ENCODE results near the gene SH2D5.
"Not testable (repeated sequence)": the region's sequence is repeated elsewhere in the genome, so short reads cannot be mapped to it uniquely, and the experiment has no call there.

SH2D5 gene

GRCh38 chr1:20727746-20728316, 4.7 kb downstream of the SH2D5 start:
- no peak for FAIRE-seq

DNA sequence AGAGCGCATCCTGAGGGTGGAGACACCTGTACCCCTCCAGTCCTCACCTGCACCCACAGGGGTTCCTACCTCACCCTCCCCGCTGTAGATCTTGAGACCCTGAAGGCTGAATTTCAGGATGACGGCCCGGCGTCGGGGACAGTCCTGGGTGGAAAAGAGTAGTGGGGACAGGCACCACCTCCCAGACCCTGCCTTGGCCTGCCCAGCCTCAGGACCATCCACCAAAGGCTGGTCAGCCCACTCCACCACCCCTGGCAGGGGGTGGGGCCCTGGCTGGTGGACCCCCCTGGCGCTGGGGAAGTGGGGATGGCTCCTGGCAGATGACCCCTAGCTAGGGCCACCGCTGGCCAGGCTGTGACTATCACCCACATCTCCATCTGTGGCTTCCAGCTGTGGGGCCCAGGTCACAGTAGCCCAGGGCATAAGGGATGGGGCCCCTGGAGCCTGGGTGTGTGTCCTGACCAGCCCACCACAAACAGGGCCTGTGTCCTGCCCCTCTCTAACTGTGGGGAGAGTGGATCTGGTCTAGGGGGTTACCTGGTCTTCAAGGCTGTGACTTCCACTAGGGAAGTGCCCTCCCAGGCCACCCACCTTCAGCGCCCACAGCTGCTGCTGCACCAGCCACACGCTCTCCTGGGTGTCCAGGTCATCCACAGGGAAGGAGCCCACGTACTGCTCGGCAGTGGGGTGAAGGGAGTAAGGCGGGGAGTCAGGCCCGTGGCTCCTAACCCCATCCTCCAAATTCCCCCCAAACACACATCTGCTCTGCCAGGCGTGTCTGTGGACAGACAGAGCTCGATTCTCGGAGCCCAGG, 5.4 kb downstream of the SH2D5 start:
- FAIRE-seq: no peak

GRCh38 chr1:20726118-20726911, 6.2 kb downstream of the SH2D5 start:
- FAIRE-seq: no peak

- no peak for FAIRE-seq
These were observed 7.0 kb downstream of the SH2D5 start for GRCh38 chr1:20725189-20726117.

DNA sequence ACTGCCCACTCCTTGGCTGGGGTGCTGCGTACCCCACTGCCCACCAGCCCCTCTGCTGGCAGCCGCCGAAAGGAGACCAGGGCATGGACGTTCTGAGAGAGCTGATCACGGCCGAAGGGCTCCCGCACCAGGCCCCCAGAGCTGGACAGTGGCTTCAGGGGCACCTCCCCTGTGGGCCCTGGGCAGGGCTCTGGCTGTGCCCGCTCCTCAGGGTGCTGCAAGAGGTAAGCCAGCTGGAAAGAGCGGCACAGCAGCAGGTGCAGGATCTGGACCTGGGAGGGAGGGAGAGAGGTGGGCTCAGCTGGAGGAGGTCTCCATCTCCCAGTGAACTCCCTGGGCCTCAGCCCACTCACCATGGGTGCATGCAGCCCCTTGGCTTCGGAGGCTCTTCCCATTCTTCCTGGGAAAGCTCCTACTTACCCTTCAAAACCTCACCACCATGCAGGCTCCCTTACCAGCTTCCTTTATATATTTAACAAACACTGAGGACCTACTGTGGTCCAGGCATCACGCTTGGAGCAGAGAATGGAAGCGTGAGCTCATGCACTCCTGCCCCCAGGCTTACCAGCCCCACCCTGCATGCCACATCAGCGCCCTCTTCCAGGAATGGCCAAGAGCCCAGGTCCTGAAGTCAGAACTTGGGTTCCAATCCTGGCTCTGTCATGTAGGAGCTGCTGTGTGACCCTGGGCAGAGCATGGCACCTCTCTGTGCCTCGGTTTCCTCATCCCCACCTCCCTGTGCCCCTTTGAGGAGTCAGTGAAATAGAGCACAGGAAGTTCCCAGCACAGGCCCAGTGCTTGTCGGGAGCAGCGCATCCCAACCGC, 7.9 kb downstream of the SH2D5 start:
- no peak for FAIRE-seq

DNA sequence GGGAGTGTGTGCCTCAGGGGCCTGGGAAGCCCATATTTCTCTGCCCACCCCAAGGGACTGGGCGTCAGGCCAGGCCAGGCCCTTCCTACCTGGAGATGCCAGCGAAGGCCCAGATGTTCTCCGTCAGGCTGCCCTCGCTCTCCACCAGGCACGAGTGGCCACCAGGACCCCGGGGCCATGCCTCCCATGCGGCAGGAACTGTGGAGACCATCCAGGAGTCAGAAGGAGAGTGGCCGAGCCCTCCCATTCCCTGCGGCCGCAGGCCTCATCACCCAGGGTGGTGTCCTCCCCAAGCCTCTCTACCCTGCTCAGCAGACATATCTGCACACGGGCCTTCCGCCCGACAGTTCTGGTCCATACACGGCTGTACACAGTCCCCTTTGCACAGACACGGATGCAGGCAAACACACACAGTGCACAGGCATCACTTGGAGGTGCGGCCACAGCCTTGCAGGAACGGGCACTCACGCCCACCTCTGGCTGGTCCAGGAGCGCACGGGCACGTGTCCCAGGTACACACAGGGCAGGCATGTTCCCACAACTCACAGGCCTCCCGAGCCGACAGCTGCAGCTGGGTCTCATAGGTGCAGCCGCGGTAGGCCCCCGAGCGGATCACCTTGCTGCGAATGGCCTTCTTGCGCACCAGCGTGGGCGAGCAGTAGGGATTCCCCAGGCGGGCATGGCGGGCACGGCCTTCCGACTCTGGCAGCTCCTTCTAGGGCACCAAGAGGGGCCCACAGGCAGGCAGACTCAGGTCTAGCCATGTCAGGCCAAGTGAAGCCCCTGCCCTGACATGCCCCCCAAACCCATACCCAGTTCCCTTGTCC, 8.8 kb downstream of the SH2D5 start:
- no peak for FAIRE-seq

GRCh38 chr1:20723159-20723536, 9.4 kb downstream of the SH2D5 start:
- FAIRE-seq: no peak

- no peak for FAIRE-seq
These were observed 11.1 kb downstream of the SH2D5 start for GRCh38 chr1:20721117-20722061.

GRCh38 chr1:20720631-20721091, 11.8 kb downstream of the SH2D5 start:
- no peak for FAIRE-seq

- FAIRE-seq: no peak
These were observed 12.5 kb downstream of the SH2D5 start for GRCh38 chr1:20719871-20720620.

GRCh38 chr1:20719261-20719660, 13.2 kb downstream of the SH2D5 start:
- no peak for FAIRE-seq

- not testable (repeated sequence) for FAIRE-seq
These were observed 14.1 kb downstream of the SH2D5 start for GRCh38 chr1:20718343-20718882.

DNA sequence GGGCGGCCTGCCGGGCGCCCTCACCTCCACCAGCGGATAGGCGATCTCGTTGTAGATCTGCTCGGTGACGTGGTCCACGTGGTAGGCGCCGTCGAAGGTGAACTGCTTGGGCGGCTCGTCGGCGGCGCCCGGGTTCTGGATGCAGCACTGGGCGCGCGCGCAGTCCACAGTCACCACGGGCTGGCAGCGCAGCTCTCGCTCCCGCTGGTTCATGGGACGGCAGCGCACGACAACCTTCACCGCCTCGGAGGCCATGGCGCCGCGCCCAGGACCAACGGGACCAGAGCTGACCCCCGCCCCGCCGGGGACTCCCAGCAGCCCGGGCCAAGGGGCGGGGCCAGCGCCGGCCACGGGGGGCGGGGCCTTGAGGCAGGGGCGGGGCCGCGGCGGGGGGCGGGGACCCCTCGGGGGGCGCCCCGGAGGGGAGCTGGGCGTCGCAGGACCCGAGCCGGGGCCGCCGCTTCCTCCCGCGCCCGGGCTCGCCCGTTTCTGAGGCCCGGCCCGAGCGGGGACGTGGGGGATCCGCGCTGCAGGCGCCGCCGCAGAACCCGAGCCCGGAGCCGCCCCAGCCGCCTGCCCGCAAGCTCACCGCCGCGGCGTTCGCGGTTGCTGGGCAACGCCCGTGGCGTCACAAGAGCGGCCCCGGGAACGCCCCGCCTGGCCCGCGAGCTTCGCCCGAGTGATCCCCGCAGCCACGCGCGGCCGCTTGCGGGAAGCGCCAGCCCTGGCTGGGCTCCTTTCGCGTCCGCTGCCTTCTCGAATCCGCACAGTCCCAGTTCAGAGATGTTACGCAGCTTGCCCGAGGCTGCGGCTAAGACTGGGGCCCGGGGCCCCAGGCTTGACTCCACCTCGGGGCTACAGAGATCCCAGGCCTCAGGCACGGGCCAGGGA, 14.8 kb downstream of the SH2D5 start, which contains the start of gene KIF17:
KIF17 (minus strand) TSS at position 556 of the 891 bp plus-strand sequence; CDS start at position 255, 301 bp downstream.
- FAIRE-seq: no peak

GRCh38 chr1:20716232-20716631, 16.3 kb downstream of the SH2D5 start:
- no peak for FAIRE-seq

GRCh38 chr1:20715406-20715805, 17.1 kb downstream of the SH2D5 start:
- FAIRE-seq: no peak

- no peak for FAIRE-seq
These were observed 19.1 kb downstream of the SH2D5 start for GRCh38 chr1:20713440-20713839.

DNA sequence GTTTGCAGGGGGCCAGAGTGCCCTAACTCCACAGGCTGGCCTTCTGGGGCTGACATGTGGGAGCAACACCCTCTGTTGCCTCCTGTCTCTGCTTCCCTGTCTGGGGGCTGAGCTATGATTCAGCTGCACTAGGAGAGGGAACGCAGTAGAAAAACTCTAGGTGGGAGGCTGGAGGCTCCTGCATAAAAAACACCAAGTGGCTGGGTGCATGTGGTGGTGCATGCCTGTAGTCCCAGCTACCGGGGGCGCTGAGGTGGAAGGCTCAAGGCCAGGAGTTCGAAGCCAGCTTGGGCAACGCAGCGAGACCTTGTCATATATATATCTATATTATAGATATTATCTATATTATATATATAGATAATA, 20.3 kb downstream of the SH2D5 start:
- FAIRE-seq: no peak

All from islet of Langerhans (tissue), 1 donor.